GM10266 (cell line): ENCODE data around the gene PRRG3.

Experiments used
- DNase-seq: peaks from one replicate; pipeline ENCODE4 v3.0.0; 2012; ENCODE audit errors: extremely low spot score
- CTCF ChIP-seq: IDR thresholded peaks from 2 replicates; pipeline ENCODE4 v1.5.1; 2012; ENCODE audit warnings: mild to moderate bottlenecking, low read depth; ENCODE audit not compliant: control insufficient read depth, insufficient read depth; ENCODE audit errors: missing control alignments

The PRRG3 gene

GRCh38 chrX:151754047-151754429 is 58.8 kb downstream of the PRRG3 start:
- DNase-seq = no peak
- no peak for TF ChIP-seq CTCF

GRCh38 chrX:151754641-151755215 is 59.5 kb downstream of the PRRG3 start:
- no peak for DNase-seq
- TF ChIP-seq CTCF = no peak
